Osteoblast (primary cell): ENCODE results near the gene USP12. TPM values are rescaled to one million over a fixed set of nuclear protein-coding genes. Genes with fewer than 3 reads are reported as not detected.

Source experiments
- DNase-seq: peaks from one replicate; pipeline ENCODE4 v3.0.0; 2011; ENCODE audit warnings: low spot score, mixed read lengths; ENCODE audit not compliant: insufficient read length; ENCODE audit errors: missing footprints
- H2AFZ ChIP-seq: 2 replicates; pipeline ENCODE4 v1.6.0; 2011; ENCODE audit warnings: mild to moderate bottlenecking, low read length
- H3K27ac ChIP-seq: 2 replicates; pipeline ENCODE4 v1.5.1; 2011; ENCODE audit warnings: mild to moderate bottlenecking, low read depth, low read length, moderate library complexity
- H3K27me3 ChIP-seq: 2 replicates; pipeline ENCODE4 v1.6.0; 2012; ENCODE audit warnings: mild to moderate bottlenecking, control low read depth, inconsistent platforms, low read length, moderate library complexity; ENCODE audit not compliant: insufficient read depth
- H3K36me3 ChIP-seq: 2 replicates; pipeline ENCODE4 v1.5.1; 2011; ENCODE audit warnings: mild to moderate bottlenecking, low read length, control low read depth, moderate library complexity; ENCODE audit not compliant: insufficient read depth
- H3K4me1 ChIP-seq: 2 replicates; pipeline ENCODE4 v1.5.1; 2011; ENCODE audit warnings: mild to moderate bottlenecking, low read length, control low read depth, moderate library complexity; ENCODE audit not compliant: insufficient read depth
- H3K4me2 ChIP-seq: 2 replicates; pipeline ENCODE4 v1.6.0; 2011; ENCODE audit warnings: mild to moderate bottlenecking, low read length; ENCODE audit not compliant: insufficient read depth
- H3K4me3 ChIP-seq: fragments of 200-600 bp; sonication (generic); 3 replicates; pipeline ENCODE4 v1.5.1; 2012; ENCODE audit warnings: mild to moderate bottlenecking, low read length, inconsistent platforms; ENCODE audit not compliant: insufficient read depth
- H3K79me2 ChIP-seq: 2 replicates; pipeline ENCODE4 v1.6.0; 2012; ENCODE audit warnings: mild to moderate bottlenecking, low read length, control low read depth, inconsistent platforms; ENCODE audit not compliant: insufficient read depth
- H3K9me3 ChIP-seq: 2 replicates; pipeline ENCODE4 v1.5.1; 2011; ENCODE audit warnings: low read depth, low read length, control low read depth
- H4K20me1 ChIP-seq: 2 replicates; pipeline ENCODE4 v1.6.0; 2012; ENCODE audit warnings: mild to moderate bottlenecking, low read length, control low read depth; ENCODE audit not compliant: insufficient read depth
- total RNA-seq: library from RNA; depleted of rRNA; stranded (reverse); fragments of >200 nt; gene quantifications from 2 replicates; pipeline ENCODE4 v1.2.3, GENCODE V29; 2012
- TF ChIP-seq, protein P1 (sequence below): IDR thresholded peaks from 2 replicates; pipeline ENCODE4 v1.5.1; 2011; ENCODE audit warnings: mild to moderate bottlenecking, low read depth, low read length, moderate library complexity; ENCODE audit errors: extremely low read depth

USP12 gene
- total RNA-seq, 1 donor = 24.6 TPM

DNA sequence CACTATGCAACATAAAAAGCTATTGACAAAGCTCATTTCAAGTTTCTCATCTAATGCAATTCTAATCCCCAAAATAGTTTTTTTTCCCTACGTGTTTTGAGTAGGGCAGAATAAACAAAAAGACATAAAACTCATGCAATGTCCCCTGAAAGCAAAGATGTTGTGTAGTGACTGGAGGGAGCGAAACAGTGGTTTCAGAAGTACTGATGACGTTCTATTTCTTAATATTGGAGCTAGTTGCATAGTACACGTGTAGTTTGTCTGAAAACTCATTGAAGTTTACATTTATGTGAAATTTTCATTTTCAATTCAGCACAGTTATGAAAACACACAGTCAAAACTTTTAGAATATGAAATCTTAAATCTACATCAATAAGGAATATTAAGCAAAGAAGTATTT is 31.6 kb downstream of the USP12 start:
- no peaks in the 10 kb centered on the region for H3K27me3 ChIP-seq
- H3K4me2 ChIP-seq = no peak overlapping the region
- H2AFZ ChIP-seq = no peak overlapping the region
- peaks cover 98% of the 10 kb centered on the region for H3K79me2 ChIP-seq
- no peaks in the 10 kb centered on the region for H3K4me1 ChIP-seq
- TF ChIP-seq, protein P1, sequence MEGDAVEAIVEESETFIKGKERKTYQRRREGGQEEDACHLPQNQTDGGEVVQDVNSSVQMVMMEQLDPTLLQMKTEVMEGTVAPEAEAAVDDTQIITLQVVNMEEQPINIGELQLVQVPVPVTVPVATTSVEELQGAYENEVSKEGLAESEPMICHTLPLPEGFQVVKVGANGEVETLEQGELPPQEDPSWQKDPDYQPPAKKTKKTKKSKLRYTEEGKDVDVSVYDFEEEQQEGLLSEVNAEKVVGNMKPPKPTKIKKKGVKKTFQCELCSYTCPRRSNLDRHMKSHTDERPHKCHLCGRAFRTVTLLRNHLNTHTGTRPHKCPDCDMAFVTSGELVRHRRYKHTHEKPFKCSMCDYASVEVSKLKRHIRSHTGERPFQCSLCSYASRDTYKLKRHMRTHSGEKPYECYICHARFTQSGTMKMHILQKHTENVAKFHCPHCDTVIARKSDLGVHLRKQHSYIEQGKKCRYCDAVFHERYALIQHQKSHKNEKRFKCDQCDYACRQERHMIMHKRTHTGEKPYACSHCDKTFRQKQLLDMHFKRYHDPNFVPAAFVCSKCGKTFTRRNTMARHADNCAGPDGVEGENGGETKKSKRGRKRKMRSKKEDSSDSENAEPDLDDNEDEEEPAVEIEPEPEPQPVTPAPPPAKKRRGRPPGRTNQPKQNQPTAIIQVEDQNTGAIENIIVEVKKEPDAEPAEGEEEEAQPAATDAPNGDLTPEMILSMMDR = no peak
- H4K20me1 ChIP-seq = peaks cover 52% of the 10 kb centered on the region
- no peak overlapping the region for H3K27ac ChIP-seq
- DNase-seq = no peak
- no peak overlapping the region for H3K4me3 ChIP-seq
- no peaks in the 10 kb centered on the region for H3K9me3 ChIP-seq
- no peaks in the 10 kb centered on the region for H3K36me3 ChIP-seq

DNA sequence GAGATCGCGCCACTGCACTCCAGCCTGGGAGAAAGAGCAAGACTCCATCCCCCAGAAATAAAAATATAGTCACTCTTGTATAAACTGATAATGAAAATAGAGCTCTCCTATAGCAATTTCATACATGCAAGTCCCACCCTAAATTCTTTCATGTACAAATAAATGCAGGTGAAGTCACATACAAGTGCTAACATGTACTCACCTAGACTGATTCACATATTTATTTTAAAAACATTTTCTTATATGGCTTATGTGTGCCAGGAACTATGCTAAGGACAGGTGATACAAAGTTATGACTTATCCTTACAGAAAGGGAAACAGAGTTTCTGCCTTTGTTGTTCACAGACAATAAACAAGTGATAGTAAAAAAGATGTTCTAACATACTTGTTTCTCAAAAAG is 32.0 kb downstream of the USP12 start:
- no peaks in the 10 kb centered on the region for H3K4me1 ChIP-seq
- TF ChIP-seq, protein P1 = no peak

DNA sequence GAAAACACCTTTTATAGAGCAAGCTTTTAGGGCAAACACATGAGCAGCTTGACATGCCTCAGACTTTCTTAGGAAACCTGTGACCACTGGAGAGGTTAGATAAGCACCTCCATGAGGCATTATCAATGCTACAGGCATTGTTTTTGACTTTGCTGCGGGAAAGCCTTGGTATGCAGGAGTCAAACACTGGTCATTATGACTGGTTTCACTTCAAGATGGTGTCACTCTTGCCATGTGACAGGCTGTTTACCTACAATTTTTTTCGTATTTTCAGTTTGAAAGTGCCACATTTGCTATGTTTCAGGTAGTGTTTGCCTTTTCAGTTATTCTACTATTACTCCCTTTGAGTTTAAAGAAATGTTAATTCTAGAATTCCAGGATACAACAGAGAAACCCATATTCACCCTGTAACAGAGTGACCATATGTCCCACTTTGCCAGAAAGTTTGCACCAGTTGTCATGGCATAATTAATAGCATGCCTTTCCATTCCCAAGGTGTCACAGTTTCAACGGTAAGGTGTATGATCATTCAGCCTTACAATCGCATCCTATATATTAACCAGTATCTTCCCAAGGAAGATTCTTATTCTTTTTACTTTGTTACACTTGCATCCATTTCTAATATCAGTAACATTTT is 33.0 kb downstream of the USP12 start:
- no peaks in the 10 kb centered on the region for H3K27me3 ChIP-seq
- no peaks in the 10 kb centered on the region for H3K36me3 ChIP-seq
- no peak overlapping the region for H3K4me3 ChIP-seq
- H3K9me3 ChIP-seq = no peaks in the 10 kb centered on the region
- H3K4me2 ChIP-seq = no peak overlapping the region
- DNase-seq = no peak
- H3K79me2 ChIP-seq = peaks cover 98% of the 10 kb centered on the region
- TF ChIP-seq, protein P1 = no peak
- H2AFZ ChIP-seq = no peak overlapping the region
- H3K4me1 ChIP-seq = no peaks in the 10 kb centered on the region
- no peak overlapping the region for H3K27ac ChIP-seq
- peaks cover 55% of the 10 kb centered on the region for H4K20me1 ChIP-seq

More for the DNA sequence above, 32.0 kb downstream of the USP12 start:
- H3K4me3 ChIP-seq = no peak overlapping the region
- H4K20me1 ChIP-seq = peaks cover 47% of the 10 kb centered on the region
- no peak overlapping the region for H3K4me2 ChIP-seq
- peaks cover 98% of the 10 kb centered on the region for H3K79me2 ChIP-seq
- DNase-seq = no peak
- H3K27me3 ChIP-seq = no peaks in the 10 kb centered on the region
- H3K27ac ChIP-seq = no peak overlapping the region
- H2AFZ ChIP-seq = no peak overlapping the region
- H3K36me3 ChIP-seq = no peaks in the 10 kb centered on the region
- H3K9me3 ChIP-seq = no peaks in the 10 kb centered on the region

DNA sequence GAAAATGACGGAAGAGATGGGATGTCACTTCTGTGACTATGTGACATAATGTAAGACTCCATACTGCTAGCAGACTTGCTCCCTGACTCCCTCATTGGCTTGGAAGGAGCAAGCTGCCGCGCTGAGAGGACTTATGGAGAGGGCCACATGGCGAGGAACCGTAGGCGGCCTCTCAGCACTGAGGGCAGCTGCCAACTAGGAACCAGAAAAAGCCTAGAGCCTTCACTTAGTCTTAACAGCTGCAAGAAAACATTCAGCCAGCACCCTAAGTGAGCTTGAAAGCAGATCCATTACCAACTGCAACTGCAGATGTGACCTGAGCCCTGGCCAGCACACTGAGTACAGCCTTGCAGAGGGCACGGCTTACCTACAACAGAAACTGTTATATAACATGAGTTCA is 33.9 kb downstream of the USP12 start:
- Histone ChIP-seq H4K20me1 (peaks cover 56% of the 10 kb centered on the region), H3K4me3 (no peak overlapping the region), H3K79me2 (peaks cover 99% of the 10 kb centered on the region), H3K4me1 (no peaks in the 10 kb centered on the region), H2AFZ (no peak overlapping the region), H3K9me3 (no peaks in the 10 kb centered on the region), H3K27me3 (no peaks in the 10 kb centered on the region), H3K4me2 (no peak overlapping the region), H3K27ac (no peak overlapping the region), H3K36me3 (no peaks in the 10 kb centered on the region)
- DNase-seq = no peak
- TF ChIP-seq, protein P1 = no peak
